OCI-LY1 (cell line): Measurements from ENCODE around the gene ALDH1A3.

ENCODE experiments used
- H2AFZ ChIP-seq: fragments of 200-600 bp; sonication (generic), shearing (Covaris generic); 2 replicates; pipeline ENCODE4 v1.6.0; 2014; ENCODE audit warnings: antibody characterized with exemption, mild to moderate bottlenecking, low read length
- H3F3A ChIP-seq: fragments of 200-600 bp; sonication (generic), shearing (Covaris generic); 2 replicates; pipeline ENCODE4 v1.6.0; 2014; ENCODE audit warnings: mild to moderate bottlenecking, antibody characterized with exemption, low read length, moderate library complexity; ENCODE audit not compliant: insufficient read depth
- H3K27ac ChIP-seq: fragments of 200-600 bp; sonication (generic); 2 replicates; pipeline ENCODE4 v1.5.1; 2014; ENCODE audit warnings: low read length, mixed run types, mild to moderate bottlenecking, low read depth; ENCODE audit not compliant: poor library complexity, severe bottlenecking
- H3K27me3 ChIP-seq: fragments of 200-600 bp; sonication (generic); 2 replicates; pipeline ENCODE4 v1.6.0; 2014; ENCODE audit warnings: antibody characterized with exemption, mild to moderate bottlenecking, low read length, moderate library complexity; ENCODE audit not compliant: insufficient read depth
- H3K36me3 ChIP-seq: fragments of 200-600 bp; sonication (generic); 2 replicates; pipeline ENCODE4 v1.6.1; 2014; ENCODE audit warnings: mild to moderate bottlenecking, antibody characterized with exemption, low read length, moderate library complexity, mixed read lengths; ENCODE audit not compliant: insufficient read depth
- H3K4me1 ChIP-seq: fragments of 200-600 bp; sonication (generic); 2 replicates; pipeline ENCODE4 v1.5.1; 2014; ENCODE audit warnings: mild to moderate bottlenecking, low read length, moderate library complexity; ENCODE audit not compliant: insufficient read depth, severe bottlenecking
- H3K4me2 ChIP-seq: fragments of 200-600 bp; sonication (generic), shearing (Covaris generic); 2 replicates; pipeline ENCODE4 v1.6.1; 2014; ENCODE audit warnings: low read length
- H3K4me3 ChIP-seq: fragments of 200-600 bp; sonication (generic); 2 replicates; pipeline ENCODE4 v1.5.1; 2014; ENCODE audit warnings: low read length, low read depth, mild to moderate bottlenecking, mixed read lengths; ENCODE audit not compliant: poor library complexity, severe bottlenecking
- H3K79me2 ChIP-seq: fragments of 200-600 bp; shearing (Covaris generic); 2 replicates; pipeline ENCODE4 v1.6.1; 2016; ENCODE audit warnings: mixed run types, low read length, mixed read lengths; ENCODE audit not compliant: insufficient read depth
- H3K9ac ChIP-seq: fragments of 200-600 bp; sonication (generic), shearing (Covaris generic); 2 replicates; pipeline ENCODE4 v1.6.1; 2014; ENCODE audit warnings: mild to moderate bottlenecking, low read length, mixed read lengths
- H3K9me2 ChIP-seq: fragments of 200-600 bp; sonication (generic), shearing (Covaris generic); 2 replicates; pipeline ENCODE4 v1.6.1; 2014; ENCODE audit warnings: low read depth, mild to moderate bottlenecking, low read length, mixed read lengths
- H3K9me3 ChIP-seq: fragments of 200-600 bp; shearing (Covaris generic); 2 replicates; pipeline ENCODE4 v1.6.1; 2014; ENCODE audit warnings: low read length, mixed read lengths
- H4K20me1 ChIP-seq: fragments of 200-600 bp; sonication (generic), shearing (Covaris generic); 2 replicates; pipeline ENCODE4 v1.6.0; 2016; ENCODE audit warnings: mild to moderate bottlenecking, low read length; ENCODE audit not compliant: insufficient read depth
- EZH2 ChIP-seq: fragments of 200-600 bp; sonication (generic), shearing (Covaris generic); IDR thresholded peaks from 2 replicates; pipeline ENCODE4 v1.8.0; 2017; ENCODE audit warnings: borderline replicate concordance, mixed run types, mild to moderate bottlenecking, antibody characterized with exemption, low read length, moderate library complexity, mixed read lengths
- TF ChIP-seq, protein P1 (sequence below): fragments of 200-600 bp; sonication (generic), shearing (Covaris generic); IDR thresholded peaks from 2 replicates; pipeline ENCODE4 v1.5.1; 2017; ENCODE audit warnings: mild to moderate bottlenecking, antibody characterized with exemption, low read length, moderate library complexity, mixed read lengths

ALDH1A3 gene

DNA sequence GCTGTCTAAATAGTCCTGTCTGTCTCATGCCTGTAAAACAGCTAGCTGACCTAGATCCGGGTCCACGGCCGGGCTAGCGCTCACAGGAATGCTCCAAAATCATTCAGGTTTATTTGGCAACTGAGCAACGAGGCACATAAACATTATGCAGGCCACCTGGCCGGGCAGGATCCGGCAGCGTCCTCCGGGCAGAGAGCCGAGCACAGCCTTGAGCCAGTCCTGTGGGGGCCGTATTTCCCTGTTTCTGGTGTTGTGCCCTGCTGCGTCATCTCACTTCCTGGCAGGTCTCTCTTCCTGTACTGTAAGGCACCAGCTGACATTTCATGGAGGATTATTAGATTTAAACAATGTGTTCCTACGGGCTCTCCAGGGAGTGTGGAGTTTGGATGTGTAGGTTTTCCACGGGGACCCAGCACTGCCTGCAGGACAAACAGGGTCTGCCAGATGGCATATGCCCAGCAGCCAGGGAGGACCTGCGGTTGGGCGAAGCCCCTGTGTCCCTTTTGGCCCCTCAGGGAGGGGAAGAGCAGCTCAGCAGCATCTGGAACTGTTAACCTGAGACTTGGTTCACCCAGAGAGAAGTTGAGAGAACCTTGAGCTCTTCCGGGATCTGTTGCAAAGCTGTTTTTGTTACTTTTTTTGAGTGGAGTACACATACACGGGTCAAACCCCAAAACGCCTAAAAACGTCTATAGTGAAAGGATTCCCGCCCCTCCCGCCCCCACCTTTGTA, 23.0 kb downstream of the ALDH1A3 start:
- Histone ChIP-seq H3K4me2 (peak overlapping the region; percentile 58), H3K27ac (no peak overlapping the region), H4K20me1 (no peaks in the 10 kb centered on the region), H3K36me3 (no peaks in the 10 kb centered on the region; the same call in 1 of the 2 replicates), H2AFZ (peak overlapping the region; percentile 96), H3K79me2 (no peaks in the 10 kb centered on the region), H3K4me1 (peaks cover 12% of the 10 kb centered on the region), H3F3A (no peaks in the 10 kb centered on the region), H3K9me3 (no peaks in the 10 kb centered on the region), H3K27me3 (no peaks in the 10 kb centered on the region), H3K4me3 (peak overlapping the region; percentile 28), H3K9me2 (no peaks in the 10 kb centered on the region), H3K9ac (peak overlapping the region; percentile 26; the same call in 1 of the 2 replicates)
- TF ChIP-seq, protein P1, sequence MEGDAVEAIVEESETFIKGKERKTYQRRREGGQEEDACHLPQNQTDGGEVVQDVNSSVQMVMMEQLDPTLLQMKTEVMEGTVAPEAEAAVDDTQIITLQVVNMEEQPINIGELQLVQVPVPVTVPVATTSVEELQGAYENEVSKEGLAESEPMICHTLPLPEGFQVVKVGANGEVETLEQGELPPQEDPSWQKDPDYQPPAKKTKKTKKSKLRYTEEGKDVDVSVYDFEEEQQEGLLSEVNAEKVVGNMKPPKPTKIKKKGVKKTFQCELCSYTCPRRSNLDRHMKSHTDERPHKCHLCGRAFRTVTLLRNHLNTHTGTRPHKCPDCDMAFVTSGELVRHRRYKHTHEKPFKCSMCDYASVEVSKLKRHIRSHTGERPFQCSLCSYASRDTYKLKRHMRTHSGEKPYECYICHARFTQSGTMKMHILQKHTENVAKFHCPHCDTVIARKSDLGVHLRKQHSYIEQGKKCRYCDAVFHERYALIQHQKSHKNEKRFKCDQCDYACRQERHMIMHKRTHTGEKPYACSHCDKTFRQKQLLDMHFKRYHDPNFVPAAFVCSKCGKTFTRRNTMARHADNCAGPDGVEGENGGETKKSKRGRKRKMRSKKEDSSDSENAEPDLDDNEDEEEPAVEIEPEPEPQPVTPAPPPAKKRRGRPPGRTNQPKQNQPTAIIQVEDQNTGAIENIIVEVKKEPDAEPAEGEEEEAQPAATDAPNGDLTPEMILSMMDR: no peak
- no peak for TF ChIP-seq EZH2

DNA sequence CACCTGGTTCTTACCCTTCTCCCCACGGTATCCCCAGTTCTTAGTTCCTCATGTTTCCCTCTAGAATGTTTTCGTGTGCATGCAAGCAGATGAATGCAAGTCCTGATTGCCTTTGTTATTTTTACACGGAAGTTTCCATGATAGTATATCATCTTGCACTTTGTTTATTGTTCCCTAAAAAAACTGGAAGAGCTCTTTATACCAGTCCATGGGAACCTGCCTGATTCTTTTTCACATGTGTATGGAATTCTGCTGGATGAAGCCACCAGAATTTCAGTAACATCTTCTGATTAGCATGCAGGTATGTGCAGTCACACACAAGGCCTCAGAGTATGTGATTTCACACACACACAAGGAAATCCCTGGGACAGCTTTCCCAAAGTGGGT, 23.5 kb downstream of the ALDH1A3 start:
- Histone ChIP-seq H3K9me3 (no peaks in the 10 kb centered on the region), H3K27ac (no peak overlapping the region), H3K4me2 (no peak overlapping the region), H3F3A (no peaks in the 10 kb centered on the region), H4K20me1 (no peaks in the 10 kb centered on the region), H3K9me2 (no peaks in the 10 kb centered on the region), H3K9ac (no peak overlapping the region), H3K79me2 (no peaks in the 10 kb centered on the region), H3K4me3 (no peak overlapping the region), H3K36me3 (no peaks in the 10 kb centered on the region; the same call in 1 of the 2 replicates), H3K27me3 (no peaks in the 10 kb centered on the region), H3K4me1 (peaks cover 12% of the 10 kb centered on the region), H2AFZ (no peak overlapping the region)
- no peak for TF ChIP-seq EZH2
- TF ChIP-seq, protein P1: no peak

DNA sequence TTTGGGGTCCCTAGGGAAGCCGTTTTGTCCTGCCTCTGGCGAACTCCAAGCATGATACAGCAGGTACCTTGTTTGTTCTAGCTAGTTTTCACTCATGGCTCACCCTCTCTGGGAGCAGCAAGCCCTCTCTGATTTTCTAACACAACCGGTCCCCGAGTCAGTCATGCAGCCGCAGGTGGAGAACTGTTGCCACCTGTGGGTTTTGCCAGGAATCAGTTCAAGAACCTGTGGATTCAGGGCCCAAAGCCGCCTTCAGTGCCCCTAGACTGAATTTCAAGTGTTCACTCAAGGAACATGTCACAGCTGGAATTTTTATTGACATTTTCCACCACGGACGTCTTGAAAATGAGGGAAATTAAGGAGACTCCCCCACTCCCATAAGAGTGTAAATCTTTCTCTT, 26.2 kb downstream of the ALDH1A3 start:
- TF ChIP-seq, protein P1: no peak
- no peak for TF ChIP-seq EZH2
- Histone ChIP-seq H3F3A (no peaks in the 10 kb centered on the region), H3K36me3 (no peaks in the 10 kb centered on the region; the same call in 1 of the 2 replicates)

More for the DNA sequence above, 26.2 kb downstream of the ALDH1A3 start:
- no peaks in the 10 kb centered on the region for H3K79me2 ChIP-seq
- H4K20me1 ChIP-seq: no peaks in the 10 kb centered on the region
- no peaks in the 10 kb centered on the region for H3K27me3 ChIP-seq
- no peak overlapping the region for H3K4me3 ChIP-seq
- H3K4me1 ChIP-seq: peaks cover 12% of the 10 kb centered on the region
- no peak overlapping the region for H3K4me2 ChIP-seq
- H3K9me2 ChIP-seq: no peaks in the 10 kb centered on the region
- H3K9me3 ChIP-seq: no peaks in the 10 kb centered on the region
- no peak overlapping the region for H2AFZ ChIP-seq
- no peak overlapping the region for H3K27ac ChIP-seq
- H3K9ac ChIP-seq: no peak overlapping the region
